Ishikawa (cell line): ENCODE measurements around the gene ARL4D.

Source experiments
- CREB1 ChIP-seq: IDR thresholded peaks from 2 replicates; pipeline ENCODE4 v1.6.1; 2012; ENCODE audit warnings: low read depth
- EGR1 ChIP-seq: IDR thresholded peaks from 2 replicates; pipeline ENCODE4 v1.6.1; 2012
- EP300 ChIP-seq: IDR thresholded peaks from 2 replicates; pipeline ENCODE4 v1.6.1; 2012; ENCODE audit warnings: borderline replicate concordance
- FOXM1 ChIP-seq: IDR thresholded peaks from 2 replicates; pipeline ENCODE4 v1.6.1; 2012; ENCODE audit warnings: low read depth, borderline replicate concordance
- NFIC ChIP-seq: IDR thresholded peaks from 2 replicates; pipeline ENCODE4 v1.6.1; 2012
- RAD21 ChIP-seq: IDR thresholded peaks from 2 replicates; pipeline ENCODE4 v1.6.1; 2012; ENCODE audit warnings: low read depth
- TAF1 ChIP-seq: IDR thresholded peaks from 2 replicates; pipeline ENCODE4 v1.6.1; 2012; ENCODE audit warnings: low read depth, mild to moderate bottlenecking
- TCF12 ChIP-seq: IDR thresholded peaks from 2 replicates; pipeline ENCODE4 v1.6.1; 2012; ENCODE audit warnings: low read depth
- TEAD4 ChIP-seq: IDR thresholded peaks from 2 replicates; pipeline ENCODE4 v1.6.1; 2012
- YY1 ChIP-seq: IDR thresholded peaks from 2 replicates; pipeline ENCODE4 v1.6.1; 2012; ENCODE audit warnings: low read depth
- ZBTB7A ChIP-seq: IDR thresholded peaks from 2 replicates; pipeline ENCODE4 v1.6.1; 2012; ENCODE audit warnings: low read depth
- TF ChIP-seq, protein P1 (sequence below): IDR thresholded peaks from 2 replicates; pipeline ENCODE4 v1.6.1; 2012
- TF ChIP-seq, protein P2 (sequence below): IDR thresholded peaks from 2 replicates; pipeline ENCODE4 v1.6.1; 2012

DNA sequence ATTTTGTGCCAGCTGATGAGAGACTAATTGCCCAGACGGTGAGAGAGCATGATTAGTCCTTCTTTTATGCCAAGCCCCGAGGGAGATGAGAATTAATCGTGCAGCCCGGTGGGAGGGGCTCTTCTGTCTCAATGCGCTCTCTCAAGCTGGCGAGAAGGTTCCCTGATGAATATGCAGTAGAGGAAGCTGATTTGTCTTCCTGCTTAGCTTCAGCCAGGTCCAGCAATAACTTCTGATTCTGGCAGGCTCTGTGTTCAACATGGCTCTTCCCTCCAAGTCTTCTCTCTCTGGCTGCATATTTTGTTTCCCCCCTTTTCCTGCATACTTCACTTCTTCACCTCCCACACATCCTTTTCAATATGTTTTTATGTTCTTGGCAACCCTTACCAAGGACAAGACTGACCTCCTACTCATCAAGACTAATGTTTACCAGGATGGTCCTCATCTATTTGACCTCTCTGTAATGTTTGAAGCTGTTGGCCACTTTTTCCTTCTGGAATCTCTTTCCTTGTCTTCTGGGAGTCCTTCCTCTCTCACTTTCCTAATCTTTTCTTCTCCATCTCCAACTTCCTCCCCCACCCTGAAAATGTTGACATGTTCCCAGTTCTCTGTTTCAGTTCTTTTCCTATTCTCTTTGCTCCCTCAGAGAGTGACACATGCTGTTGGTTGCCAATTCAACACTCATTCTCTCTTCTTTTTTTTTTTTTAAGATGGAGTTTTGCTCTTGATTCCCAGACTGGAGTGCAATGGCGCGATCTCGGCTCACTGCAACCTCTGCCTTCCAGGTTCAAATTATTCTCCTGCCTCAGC is 33.1 kb downstream of the ARL4D start:
- no peak for TF ChIP-seq TAF1
- no peak for TF ChIP-seq EGR1
- TF ChIP-seq, protein P1, sequence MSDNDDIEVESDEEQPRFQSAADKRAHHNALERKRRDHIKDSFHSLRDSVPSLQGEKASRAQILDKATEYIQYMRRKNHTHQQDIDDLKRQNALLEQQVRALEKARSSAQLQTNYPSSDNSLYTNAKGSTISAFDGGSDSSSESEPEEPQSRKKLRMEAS = no peak
- TF ChIP-seq YY1 = no peak
- TF ChIP-seq FOXM1 = no peak
- TF ChIP-seq RAD21 = no peak
- TF ChIP-seq CREB1 = no peak
- no peak for TF ChIP-seq ZBTB7A
- no peak for TF ChIP-seq TEAD4
- TF ChIP-seq EP300 = no peak
- TF ChIP-seq TCF12 = no peak
- no peak for TF ChIP-seq NFIC
- TF ChIP-seq, protein P2, sequence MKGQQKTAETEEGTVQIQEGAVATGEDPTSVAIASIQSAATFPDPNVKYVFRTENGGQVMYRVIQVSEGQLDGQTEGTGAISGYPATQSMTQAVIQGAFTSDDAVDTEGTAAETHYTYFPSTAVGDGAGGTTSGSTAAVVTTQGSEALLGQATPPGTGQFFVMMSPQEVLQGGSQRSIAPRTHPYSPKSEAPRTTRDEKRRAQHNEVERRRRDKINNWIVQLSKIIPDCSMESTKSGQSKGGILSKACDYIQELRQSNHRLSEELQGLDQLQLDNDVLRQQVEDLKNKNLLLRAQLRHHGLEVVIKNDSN = no peak
